Psoas muscle (tissue), 8 donors: ENCODE measurements around the gene ARHGEF38. TPM values are rescaled to one million over a fixed set of nuclear protein-coding genes. Genes with fewer than 3 reads are reported as not detected.

ENCODE experiments used
- ATAC-seq, 4 donors: fragments of 200-7000 bp; cut with Tn5 transposase; one replicate each; pipeline ENCODE4 v1.9.1; 2020; ENCODE audit warnings: moderate library complexity in 3 of 4, mild to moderate bottlenecking in 2 of 4
- DNase-seq, 2 donors: peaks; one replicate each; pipeline ENCODE4 v3.0.0-alpha.2; 2020
- H3K27ac ChIP-seq: fragments of 200-600 bp; one replicate; pipeline ENCODE4 v1.8.0; 2022
- H3K27me3 ChIP-seq, 3 donors: fragments of 200-600 bp in 1 of 3; one replicate each; pipeline versions ENCODE4 v1.6.1 to v1.8.0; 2013 to 2022; ENCODE audit warnings: low read length in 2 of 3, mild to moderate bottlenecking in 2 of 3, moderate library complexity in 1 of 3; ENCODE audit not compliant: insufficient read depth in 3 of 3
- H3K36me3 ChIP-seq, 2 donors: fragments of 200-600 bp in 1 of 2; one replicate each; pipeline versions ENCODE4 v1.6.1 to v1.8.0; 2013 to 2022; ENCODE audit warnings: low read depth in 1 of 2, mild to moderate bottlenecking in 1 of 2, moderate library complexity in 1 of 2; ENCODE audit not compliant: insufficient read depth in 1 of 2
- H3K4me1 ChIP-seq: fragments of 200-600 bp; one replicate; pipeline ENCODE4 v1.8.0; 2022
- H3K4me3 ChIP-seq: fragments of 200-600 bp; one replicate; pipeline ENCODE4 v1.8.0; 2022; ENCODE audit warnings: mild to moderate bottlenecking
- H3K9me3 ChIP-seq: fragments of 200-600 bp; one replicate; pipeline ENCODE4 v1.8.0; 2022
- WGBS, 3 donors: extraction: QIAGEN DNeasy Blood & Tissue Kit; methylation state at CpG; one replicate each; pipeline versions ENCODE4 v1.1.6 to v1.1.7; 2013; 5-methylcytosine and 5-hydroxymethylcytosine counted together
- intact Hi-C, 2 donors: fragments of 100-400 bp; cut with DNase I; formaldehyde crosslinking; loops; one replicate each; pipeline versions ENCODE4 v1.11.0 to v1.14.2; 2022
- polyA plus RNA-seq, 3 donors: library from polyadenylated mRNA; stranded (reverse); fragments of 200-250 nt; gene quantifications; one replicate each; pipeline ENCODE4 v1.2.3, GENCODE V29; 2013
- total RNA-seq, 4 donors: library from RNA; stranded (reverse); fragmentation: NEBNext Ultra II Directional in 2 of 4; extraction: Animal tissue kit (Norgen Biotek cat#: 25700) in 2 of 4; gene quantifications; one replicate each; pipeline versions ENCODE4 v1.2.1 to v1.2.4, GENCODE V29; 2021 to 2023
- TF ChIP-seq, protein P1 (sequence below): fragments of 200-600 bp; IDR thresholded peaks from one replicate; pipeline ENCODE4 v1.8.0; 2022; ENCODE audit warnings: antibody characterized with exemption
- donor health status: healthy with polysubstance abuse.
- donor health status: DM: no; HTN: no; CAD: no; lungs with moderate emphysema.
- donor health status: Bipolar disorder and iron deficiency.
- donor health status: healthy.
- donor health status: DM: yes; HTN: yes; CAD: no.
- donor health status: DM: no; HTN: no; CAD: no.
- donor health status: DM: no; HTN: no; CAD: no.
- donor health status: DM: yes; HTN: yes; CAD: no.

The ARHGEF38 gene
- total and polyA plus RNA-seq, 7 donors: not detected

- WGBS, 3 donors: 57 to 82% (median 77%) methylated on average over 1 of the region's 1 CpG
- no peak for DNase-seq
- TF ChIP-seq, protein P1, sequence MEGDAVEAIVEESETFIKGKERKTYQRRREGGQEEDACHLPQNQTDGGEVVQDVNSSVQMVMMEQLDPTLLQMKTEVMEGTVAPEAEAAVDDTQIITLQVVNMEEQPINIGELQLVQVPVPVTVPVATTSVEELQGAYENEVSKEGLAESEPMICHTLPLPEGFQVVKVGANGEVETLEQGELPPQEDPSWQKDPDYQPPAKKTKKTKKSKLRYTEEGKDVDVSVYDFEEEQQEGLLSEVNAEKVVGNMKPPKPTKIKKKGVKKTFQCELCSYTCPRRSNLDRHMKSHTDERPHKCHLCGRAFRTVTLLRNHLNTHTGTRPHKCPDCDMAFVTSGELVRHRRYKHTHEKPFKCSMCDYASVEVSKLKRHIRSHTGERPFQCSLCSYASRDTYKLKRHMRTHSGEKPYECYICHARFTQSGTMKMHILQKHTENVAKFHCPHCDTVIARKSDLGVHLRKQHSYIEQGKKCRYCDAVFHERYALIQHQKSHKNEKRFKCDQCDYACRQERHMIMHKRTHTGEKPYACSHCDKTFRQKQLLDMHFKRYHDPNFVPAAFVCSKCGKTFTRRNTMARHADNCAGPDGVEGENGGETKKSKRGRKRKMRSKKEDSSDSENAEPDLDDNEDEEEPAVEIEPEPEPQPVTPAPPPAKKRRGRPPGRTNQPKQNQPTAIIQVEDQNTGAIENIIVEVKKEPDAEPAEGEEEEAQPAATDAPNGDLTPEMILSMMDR: no peak
Observed at GRCh38 chr4:105568584-105568983, 16.2 kb downstream of the ARHGEF38 start.

DNA sequence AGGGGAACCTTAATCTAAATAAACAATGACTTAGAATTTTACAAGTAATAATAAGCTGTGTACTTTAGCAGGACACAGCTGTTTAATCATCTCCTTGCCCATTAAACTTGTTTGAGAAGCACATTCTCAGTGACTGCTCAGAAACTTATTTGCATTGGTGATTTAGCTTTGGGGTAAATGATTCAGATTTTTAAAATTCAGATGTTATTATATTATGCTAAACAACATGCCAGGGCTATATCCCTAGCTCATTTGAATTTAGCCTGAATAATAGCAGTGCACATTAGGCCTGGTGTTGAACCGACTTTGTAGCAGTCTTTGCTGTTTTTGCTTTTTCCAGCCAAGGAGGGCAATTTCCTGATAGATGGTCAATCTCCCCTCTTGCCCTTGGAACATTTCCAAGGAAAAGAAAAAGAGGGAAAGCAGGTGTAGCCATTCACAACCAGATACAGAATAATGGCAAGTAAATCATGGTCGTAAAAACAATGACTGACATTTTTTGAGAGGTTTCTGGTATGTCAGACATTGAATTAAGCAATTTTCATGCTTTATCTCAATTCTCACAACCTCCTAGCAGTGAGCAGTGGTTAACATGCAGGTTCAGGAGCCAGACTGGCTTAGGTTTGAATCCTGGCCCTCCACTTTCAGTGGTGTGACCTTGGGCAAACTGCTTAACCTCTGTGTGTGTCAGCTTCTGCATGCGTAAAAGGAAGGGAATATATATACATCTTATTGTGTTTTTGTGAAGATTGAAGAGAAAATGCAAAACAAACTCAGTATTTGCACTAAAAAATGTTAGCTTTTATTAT lies 16.8 kb downstream of the ARHGEF38 start:
- Histone ChIP-seq H3K9me3 (no peaks in the 10 kb centered on the region), H3K4me1 (no peaks in the 10 kb centered on the region), H3K27me3 (no peaks in the 10 kb centered on the region), H3K4me3 (no peak overlapping the region), H3K36me3 (no peaks in the 10 kb centered on the region), H3K27ac (no peak overlapping the region)
- ATAC-seq (no peak), DNase-seq (no peak)
- intact Hi-C loops: no loop called here
- TF ChIP-seq, protein P1: no peak
- 64 to 76% (median 69%) methylated on average over 3 of the region's 3 CpGs for WGBS, 3 donors

More at GRCh38 chr4:105568584-105568983, 16.2 kb downstream of the ARHGEF38 start:
- no peaks in the 10 kb centered on the region for H3K4me1 ChIP-seq
- no peak for ATAC-seq
- H3K27me3 ChIP-seq: no peaks in the 10 kb centered on the region
- H3K9me3 ChIP-seq: no peaks in the 10 kb centered on the region
- intact Hi-C loops: no loop called here
- no peak overlapping the region for H3K4me3 ChIP-seq
- no peaks in the 10 kb centered on the region for H3K36me3 ChIP-seq
- no peak overlapping the region for H3K27ac ChIP-seq

DNA sequence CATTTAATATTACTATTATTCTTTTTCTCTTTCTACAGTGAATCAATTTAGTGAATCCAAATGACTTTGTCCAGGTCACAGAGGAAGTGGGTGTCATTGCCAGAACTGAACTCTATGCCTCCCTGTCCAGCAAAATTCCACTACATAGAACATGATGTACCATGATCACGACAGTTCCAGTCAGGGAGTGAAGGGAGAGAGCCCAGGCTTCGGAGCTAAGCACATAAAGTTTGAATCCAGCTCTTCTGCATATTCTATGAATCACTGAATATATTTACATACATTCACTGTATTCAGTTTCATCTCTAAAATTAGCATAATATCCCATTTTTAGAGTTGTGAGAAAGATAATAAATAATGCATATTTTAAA lies 17.4 kb downstream of the ARHGEF38 start:
- Histone ChIP-seq H3K9me3 (no peaks in the 10 kb centered on the region), H3K4me3 (no peak overlapping the region), H3K27ac (no peak overlapping the region), H3K4me1 (no peaks in the 10 kb centered on the region), H3K36me3 (no peaks in the 10 kb centered on the region), H3K27me3 (no peaks in the 10 kb centered on the region)
- ATAC-seq (no peak), DNase-seq (no peak)
- 23 to 48% (median 30%) methylated on average over 2 of the region's 2 CpGs for WGBS, 3 donors
- intact Hi-C loops: no loop called here
- TF ChIP-seq, protein P1: no peak

GRCh38 chr4:105572296-105572695 lies 19.9 kb downstream of the ARHGEF38 start:
- no peak overlapping the region for H3K27ac ChIP-seq
- H3K4me1 ChIP-seq: no peaks in the 10 kb centered on the region
- H3K4me3 ChIP-seq: no peak overlapping the region
- intact Hi-C loops: no loop called here
- TF ChIP-seq, protein P1: no peak
- no peak for ATAC-seq
- no peaks in the 10 kb centered on the region for H3K36me3 ChIP-seq
- H3K27me3 ChIP-seq: no peaks in the 10 kb centered on the region
- 86 to 88% (median 86%) methylated on average over 3 of the region's 3 CpGs for WGBS, 3 donors
- no peaks in the 10 kb centered on the region for H3K9me3 ChIP-seq
- no peak for DNase-seq
